Measurements from ENCODE around the gene CHRM4.
"Not testable (repeated sequence)": the region's sequence is repeated elsewhere in the genome, so short reads cannot be mapped to it uniquely, and the experiment has no call there.

The CHRM4 gene

GRCh38 chr11:46374815-46375214 is 16.8 kb downstream of the CHRM4 start:
- Histone ChIP-seq H3K9ac (ENCODE audit: low read length) (no peak overlapping the region), H3K27ac (ENCODE audit: low read depth, low read length) (no peak overlapping the region), H3K4me3 (ENCODE audit: low read depth, low read length) (no peak overlapping the region), H3K27me3 (ENCODE audit: control insufficient read depth, insufficient read depth, low read length) (no peaks in the 10 kb centered on the region), H3K36me3 (ENCODE audit: control insufficient read depth, insufficient read depth, low read length) (peaks cover 77% of the 10 kb centered on the region), H3K4me1 (ENCODE audit: control insufficient read depth, insufficient read depth, low read length) (peaks cover 19% of the 10 kb centered on the region), H3K9me3 (ENCODE audit: control insufficient read depth, insufficient read depth, low read depth, low read length) (no peaks in the 10 kb centered on the region)

DNA sequence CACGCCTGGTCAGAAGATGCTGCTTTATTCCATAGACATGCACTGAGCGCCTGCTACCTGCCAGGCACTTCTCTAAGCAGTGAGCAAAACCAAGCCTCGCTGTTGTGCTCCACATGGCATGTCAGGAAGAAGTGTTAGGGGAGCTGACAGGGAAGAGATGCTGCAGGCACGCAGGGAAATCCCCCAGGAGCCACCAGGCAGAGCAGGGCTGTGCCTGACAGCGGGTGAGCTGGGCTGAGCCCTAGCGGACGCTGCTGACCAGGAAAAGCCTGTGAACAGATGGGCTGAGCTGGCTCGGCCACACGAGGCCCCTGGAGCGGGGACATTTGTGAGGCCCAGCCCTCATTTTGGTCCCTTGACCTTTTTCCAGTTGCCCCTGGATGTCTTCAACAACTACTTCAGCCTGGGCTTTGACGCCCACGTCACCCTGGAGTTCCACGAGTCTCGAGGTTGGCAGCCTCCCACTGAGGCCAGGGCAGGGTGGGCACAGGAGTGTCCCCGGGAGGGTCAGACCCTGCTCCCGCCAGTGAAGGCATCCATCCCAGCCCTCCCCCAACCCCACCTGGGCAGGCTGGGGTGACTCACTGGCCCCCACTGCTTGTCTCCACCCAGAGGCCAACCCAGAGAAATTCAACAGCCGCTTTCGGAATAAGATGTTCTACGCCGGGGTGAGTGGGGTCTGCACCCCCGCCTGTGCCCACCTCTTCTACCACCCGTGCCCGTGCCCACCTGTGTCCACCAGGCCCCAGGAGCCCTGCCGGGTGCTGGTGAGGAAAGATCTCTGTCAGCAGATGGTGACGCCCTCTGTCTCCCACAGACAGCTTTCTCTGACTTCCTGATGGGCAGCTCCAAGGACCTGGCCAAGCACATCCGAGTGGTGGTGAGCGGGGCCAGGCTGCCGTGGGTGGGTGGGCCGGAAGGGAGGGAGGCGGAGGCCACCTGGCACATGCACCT is 17.5 kb downstream of the CHRM4 start:
- Histone ChIP-seq H3K36me3 (ENCODE audit: control insufficient read depth, insufficient read depth, low read length) (peaks cover 78% of the 10 kb centered on the region), H3K4me1 (ENCODE audit: control insufficient read depth, insufficient read depth, low read length) (peaks cover 19% of the 10 kb centered on the region), H3K4me3 (ENCODE audit: low read depth, low read length) (no peak overlapping the region), H3K9me3 (ENCODE audit: control insufficient read depth, insufficient read depth, low read depth, low read length) (no peaks in the 10 kb centered on the region), H3K27me3 (ENCODE audit: control insufficient read depth, insufficient read depth, low read length) (no peaks in the 10 kb centered on the region), H3K9ac (ENCODE audit: low read length) (no peak overlapping the region), H3K27ac (ENCODE audit: low read depth, low read length) (no peak overlapping the region)

- not testable (repeated sequence) for H3K9ac ChIP-seq (ENCODE audit: low read length); H3K9me3 ChIP-seq (ENCODE audit: control insufficient read depth, insufficient read depth, low read depth, low read length); H3K27ac ChIP-seq (ENCODE audit: low read depth, low read length); H3K27me3 ChIP-seq (ENCODE audit: control insufficient read depth, insufficient read depth, low read length); H3K4me3 ChIP-seq (ENCODE audit: low read depth, low read length)
- peaks cover 78% of the 10 kb centered on the region for H3K36me3 ChIP-seq (ENCODE audit: control insufficient read depth, insufficient read depth, low read length)
- H3K4me1 ChIP-seq (ENCODE audit: control insufficient read depth, insufficient read depth, low read length), result peaks cover 12% of the 10 kb centered on the region; the same call in 1 of the 2 replicates
Observed at GRCh38 chr11:46372501-46372900, 19.1 kb downstream of the CHRM4 start.

GRCh38 chr11:46372086-46372485 is 19.5 kb downstream of the CHRM4 start:
- Histone ChIP-seq H3K9ac (ENCODE audit: low read length) (no peak overlapping the region), H3K36me3 (ENCODE audit: control insufficient read depth, insufficient read depth, low read length) (peaks cover 74% of the 10 kb centered on the region), H3K27me3 (ENCODE audit: control insufficient read depth, insufficient read depth, low read length) (no peaks in the 10 kb centered on the region), H3K4me3 (ENCODE audit: low read depth, low read length) (no peak overlapping the region), H3K9me3 (ENCODE audit: control insufficient read depth, insufficient read depth, low read depth, low read length) (no peaks in the 10 kb centered on the region), H3K4me1 (ENCODE audit: control insufficient read depth, insufficient read depth, low read length) (peaks cover 14% of the 10 kb centered on the region; the same call in 1 of the 2 replicates), H3K27ac (ENCODE audit: low read depth, low read length) (no peak overlapping the region)

GRCh38 chr11:46371262-46371661 is 20.3 kb downstream of the CHRM4 start:
- not testable (repeated sequence) for H3K9me3 ChIP-seq (ENCODE audit: control insufficient read depth, insufficient read depth, low read depth, low read length); H3K9ac ChIP-seq (ENCODE audit: low read length); H3K4me3 ChIP-seq (ENCODE audit: low read depth, low read length); H3K27ac ChIP-seq (ENCODE audit: low read depth, low read length); H3K27me3 ChIP-seq (ENCODE audit: control insufficient read depth, insufficient read depth, low read length)
- Histone ChIP-seq H3K4me1 (ENCODE audit: control insufficient read depth, insufficient read depth, low read length) (peaks cover 20% of the 10 kb centered on the region; the same call in 1 of the 2 replicates), H3K36me3 (ENCODE audit: control insufficient read depth, insufficient read depth, low read length) (peaks cover 67% of the 10 kb centered on the region)

DNA sequence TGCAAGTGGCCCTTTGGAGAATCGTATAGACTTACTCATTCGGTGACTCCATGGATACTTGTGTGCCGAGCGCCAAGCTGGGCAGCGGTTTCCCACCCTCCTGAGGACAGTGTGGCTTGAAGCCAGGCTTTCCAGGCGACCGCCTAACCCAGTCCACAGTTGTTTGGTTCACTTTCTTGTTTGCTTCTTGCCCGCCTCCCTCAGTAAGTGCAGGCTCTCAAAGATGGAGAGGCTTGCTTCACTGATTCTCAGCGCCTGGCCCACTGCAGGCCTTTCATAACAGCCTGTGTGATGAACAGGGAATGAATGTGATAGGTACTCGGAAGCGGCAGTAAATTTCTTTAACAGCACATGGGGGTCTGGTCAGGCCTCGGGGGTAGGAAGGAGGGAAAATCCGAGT is 21.3 kb downstream of the CHRM4 start:
- H3K27ac ChIP-seq (ENCODE audit: low read depth, low read length), result no peak overlapping the region
- no peak overlapping the region for H3K9ac ChIP-seq (ENCODE audit: low read length)
- no peaks in the 10 kb centered on the region for H3K9me3 ChIP-seq (ENCODE audit: control insufficient read depth, insufficient read depth, low read depth, low read length)
- peaks cover 57% of the 10 kb centered on the region for H3K36me3 ChIP-seq (ENCODE audit: control insufficient read depth, insufficient read depth, low read length)
- H3K4me3 ChIP-seq (ENCODE audit: low read depth, low read length), result no peak overlapping the region
- no peaks in the 10 kb centered on the region for H3K27me3 ChIP-seq (ENCODE audit: control insufficient read depth, insufficient read depth, low read length)
- peaks cover 20% of the 10 kb centered on the region; the same call in 1 of the 2 replicates for H3K4me1 ChIP-seq (ENCODE audit: control insufficient read depth, insufficient read depth, low read length)

DNA sequence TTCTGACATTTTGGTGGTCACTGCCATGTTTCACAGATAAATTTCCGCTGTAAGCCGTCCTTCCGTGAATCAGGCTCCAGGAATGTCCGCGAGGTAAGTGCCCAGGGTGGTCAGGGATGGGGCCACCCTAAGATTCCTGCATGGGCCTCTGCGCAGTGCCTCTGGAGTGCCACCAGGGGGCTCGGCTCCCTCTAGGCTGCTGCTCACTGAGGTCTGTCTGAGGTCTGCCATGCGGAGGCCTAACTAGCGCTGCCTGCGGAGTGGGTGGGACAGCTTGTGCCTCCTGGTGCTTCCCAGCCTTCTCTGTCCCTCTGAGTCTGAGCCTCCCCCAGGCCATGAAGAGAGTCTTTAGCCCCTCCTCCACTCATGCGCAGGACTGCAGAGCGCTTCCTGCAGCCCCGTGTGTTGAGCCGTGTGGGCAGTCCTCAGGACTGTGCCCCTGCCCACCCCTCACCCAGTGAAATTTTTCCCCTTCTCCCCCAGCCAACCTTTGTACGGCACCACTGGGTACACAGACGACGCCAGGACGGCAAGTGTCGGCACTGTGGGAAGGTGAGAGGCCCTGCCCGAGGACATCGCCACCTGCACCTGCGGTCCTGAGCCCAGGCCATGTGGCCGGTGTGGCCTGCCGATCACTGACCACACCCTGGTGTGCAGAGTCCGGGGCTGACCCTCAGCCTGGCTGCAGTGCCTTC is 22.0 kb downstream of the CHRM4 start:
- no peaks in the 10 kb centered on the region for H3K27me3 ChIP-seq (ENCODE audit: control insufficient read depth, insufficient read depth, low read length)
- H3K36me3 ChIP-seq (ENCODE audit: control insufficient read depth, insufficient read depth, low read length), result peaks cover 50% of the 10 kb centered on the region
- H3K9ac ChIP-seq (ENCODE audit: low read length), result no peak overlapping the region
- H3K4me3 ChIP-seq (ENCODE audit: low read depth, low read length), result no peak overlapping the region
- H3K9me3 ChIP-seq (ENCODE audit: control insufficient read depth, insufficient read depth, low read depth, low read length), result no peaks in the 10 kb centered on the region
- H3K4me1 ChIP-seq (ENCODE audit: control insufficient read depth, insufficient read depth, low read length), result peaks cover 20% of the 10 kb centered on the region; the same call in 1 of the 2 replicates
- H3K27ac ChIP-seq (ENCODE audit: low read depth, low read length), result no peak overlapping the region

DNA sequence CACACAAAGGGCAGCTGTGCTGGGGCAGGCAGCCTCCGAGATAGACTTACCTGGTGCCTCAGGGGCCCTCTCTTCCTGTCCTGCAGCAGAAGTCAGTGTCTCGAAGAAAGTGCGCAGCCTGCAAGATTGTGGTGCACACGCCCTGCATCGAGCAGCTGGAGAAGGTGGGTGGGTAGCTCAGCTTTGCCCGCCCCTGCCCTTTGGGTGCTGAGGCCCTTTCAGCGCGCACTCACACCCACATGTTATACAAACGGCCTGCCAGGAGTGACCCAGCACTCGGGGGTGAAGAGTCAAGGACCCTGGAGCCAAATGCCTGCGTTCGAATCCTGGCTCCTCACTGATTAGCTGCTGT is 23.7 kb downstream of the CHRM4 start:
- Histone ChIP-seq H3K9me3 (ENCODE audit: control insufficient read depth, insufficient read depth, low read depth, low read length) (no peaks in the 10 kb centered on the region), H3K27ac (ENCODE audit: low read depth, low read length) (no peak overlapping the region), H3K4me1 (ENCODE audit: control insufficient read depth, insufficient read depth, low read length) (peaks cover 25% of the 10 kb centered on the region; the same call in 1 of the 2 replicates), H3K27me3 (ENCODE audit: control insufficient read depth, insufficient read depth, low read length) (no peaks in the 10 kb centered on the region), H3K4me3 (ENCODE audit: low read depth, low read length) (no peak overlapping the region), H3K9ac (ENCODE audit: low read length) (no peak overlapping the region), H3K36me3 (ENCODE audit: control insufficient read depth, insufficient read depth, low read length) (peaks cover 41% of the 10 kb centered on the region)

- H3K9me3 ChIP-seq (ENCODE audit: control insufficient read depth, insufficient read depth, low read depth, low read length), result no peaks in the 10 kb centered on the region
- H3K4me3 ChIP-seq (ENCODE audit: low read depth, low read length), result no peak overlapping the region
- H3K9ac ChIP-seq (ENCODE audit: low read length), result no peak overlapping the region
- H3K36me3 ChIP-seq (ENCODE audit: control insufficient read depth, insufficient read depth, low read length), result peaks cover 36% of the 10 kb centered on the region
- no peaks in the 10 kb centered on the region for H3K27me3 ChIP-seq (ENCODE audit: control insufficient read depth, insufficient read depth, low read length)
- H3K4me1 ChIP-seq (ENCODE audit: control insufficient read depth, insufficient read depth, low read length), result peaks cover 30% of the 10 kb centered on the region
- no peak overlapping the region for H3K27ac ChIP-seq (ENCODE audit: low read depth, low read length)
Observed at GRCh38 chr11:46367244-46367915, 24.2 kb downstream of the CHRM4 start.

GRCh38 chr11:46366661-46367161 is 24.9 kb downstream of the CHRM4 start:
- peaks cover 29% of the 10 kb centered on the region for H3K36me3 ChIP-seq (ENCODE audit: control insufficient read depth, insufficient read depth, low read length)
- no peaks in the 10 kb centered on the region for H3K27me3 ChIP-seq (ENCODE audit: control insufficient read depth, insufficient read depth, low read length)
- peaks cover 35% of the 10 kb centered on the region for H3K4me1 ChIP-seq (ENCODE audit: control insufficient read depth, insufficient read depth, low read length)
- no peak overlapping the region for H3K9ac ChIP-seq (ENCODE audit: low read length)
- H3K9me3 ChIP-seq (ENCODE audit: control insufficient read depth, insufficient read depth, low read depth, low read length), result no peaks in the 10 kb centered on the region
- H3K4me3 ChIP-seq (ENCODE audit: low read depth, low read length), result no peak overlapping the region
- H3K27ac ChIP-seq (ENCODE audit: low read depth, low read length), result no peak overlapping the region
